GM12874 (cell line): ENCODE data around the gene ACADL.

Experiments used
- TF ChIP-seq, protein P1 (sequence below): IDR thresholded peaks from 2 replicates; pipeline ENCODE4 v1.5.1; 2011; ENCODE audit warnings: low read depth, mild to moderate bottlenecking, control low read depth, low read length, moderate library complexity; ENCODE audit not compliant: insufficient read depth

Gene ACADL

DNA sequence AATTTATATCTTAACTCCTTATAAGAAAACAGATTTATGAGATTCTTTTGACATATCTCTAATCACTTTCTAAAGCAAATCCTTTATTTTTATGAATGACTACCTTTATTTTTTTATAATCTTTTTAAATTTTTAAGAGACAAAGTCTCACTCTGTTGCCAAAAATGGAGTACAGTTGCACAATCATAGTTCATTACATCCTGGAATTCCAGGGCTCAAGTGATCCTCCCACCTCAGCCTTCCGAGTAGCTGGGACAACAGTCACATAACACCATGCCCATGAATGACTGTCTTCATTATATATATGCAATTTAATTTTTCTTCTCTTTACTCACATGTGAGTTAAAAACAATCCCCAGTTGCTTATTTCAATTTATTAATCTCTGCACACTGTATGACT is 21.7 kb downstream of the ACADL start:
- TF ChIP-seq, protein P1, sequence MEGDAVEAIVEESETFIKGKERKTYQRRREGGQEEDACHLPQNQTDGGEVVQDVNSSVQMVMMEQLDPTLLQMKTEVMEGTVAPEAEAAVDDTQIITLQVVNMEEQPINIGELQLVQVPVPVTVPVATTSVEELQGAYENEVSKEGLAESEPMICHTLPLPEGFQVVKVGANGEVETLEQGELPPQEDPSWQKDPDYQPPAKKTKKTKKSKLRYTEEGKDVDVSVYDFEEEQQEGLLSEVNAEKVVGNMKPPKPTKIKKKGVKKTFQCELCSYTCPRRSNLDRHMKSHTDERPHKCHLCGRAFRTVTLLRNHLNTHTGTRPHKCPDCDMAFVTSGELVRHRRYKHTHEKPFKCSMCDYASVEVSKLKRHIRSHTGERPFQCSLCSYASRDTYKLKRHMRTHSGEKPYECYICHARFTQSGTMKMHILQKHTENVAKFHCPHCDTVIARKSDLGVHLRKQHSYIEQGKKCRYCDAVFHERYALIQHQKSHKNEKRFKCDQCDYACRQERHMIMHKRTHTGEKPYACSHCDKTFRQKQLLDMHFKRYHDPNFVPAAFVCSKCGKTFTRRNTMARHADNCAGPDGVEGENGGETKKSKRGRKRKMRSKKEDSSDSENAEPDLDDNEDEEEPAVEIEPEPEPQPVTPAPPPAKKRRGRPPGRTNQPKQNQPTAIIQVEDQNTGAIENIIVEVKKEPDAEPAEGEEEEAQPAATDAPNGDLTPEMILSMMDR: no peak

DNA sequence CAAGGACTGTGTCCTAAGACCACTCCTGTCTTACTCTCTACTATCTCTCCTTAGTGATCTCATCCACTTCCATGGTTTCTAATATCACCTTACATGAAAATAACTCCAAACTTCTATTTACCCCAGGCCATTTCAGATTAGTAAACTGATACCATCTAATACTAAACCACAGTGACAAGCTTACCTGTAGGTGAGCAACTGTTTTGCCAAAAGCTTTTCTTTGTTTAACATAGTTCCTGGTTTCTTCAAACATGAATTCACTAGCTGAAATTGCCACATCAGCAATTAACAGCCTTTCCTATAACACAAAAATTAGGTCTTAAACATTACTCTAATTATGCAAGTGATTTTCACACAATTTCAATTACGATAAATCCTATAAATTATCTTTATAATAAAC is 22.1 kb downstream of the ACADL start:
- TF ChIP-seq, protein P1: no peak

DNA sequence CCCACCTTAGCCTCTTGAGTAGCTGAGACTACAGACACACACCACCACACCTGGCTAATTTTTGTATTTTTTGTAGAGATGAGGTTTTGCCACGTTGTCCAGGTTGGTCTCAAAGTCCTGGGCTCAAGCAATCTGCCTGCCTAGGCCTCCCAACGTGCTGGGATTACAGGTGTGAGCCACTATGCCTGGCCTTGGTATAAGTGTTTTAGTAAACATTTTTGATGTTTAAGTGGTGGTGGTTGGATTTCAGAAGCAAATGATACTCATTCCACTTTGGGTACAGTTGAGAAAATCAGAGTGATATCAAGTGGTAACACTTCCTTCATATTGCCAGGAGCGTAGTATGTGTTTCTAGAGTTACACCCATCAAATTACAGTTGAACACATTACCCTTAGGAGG is 25.4 kb downstream of the ACADL start:
- TF ChIP-seq, protein P1: no peak

DNA sequence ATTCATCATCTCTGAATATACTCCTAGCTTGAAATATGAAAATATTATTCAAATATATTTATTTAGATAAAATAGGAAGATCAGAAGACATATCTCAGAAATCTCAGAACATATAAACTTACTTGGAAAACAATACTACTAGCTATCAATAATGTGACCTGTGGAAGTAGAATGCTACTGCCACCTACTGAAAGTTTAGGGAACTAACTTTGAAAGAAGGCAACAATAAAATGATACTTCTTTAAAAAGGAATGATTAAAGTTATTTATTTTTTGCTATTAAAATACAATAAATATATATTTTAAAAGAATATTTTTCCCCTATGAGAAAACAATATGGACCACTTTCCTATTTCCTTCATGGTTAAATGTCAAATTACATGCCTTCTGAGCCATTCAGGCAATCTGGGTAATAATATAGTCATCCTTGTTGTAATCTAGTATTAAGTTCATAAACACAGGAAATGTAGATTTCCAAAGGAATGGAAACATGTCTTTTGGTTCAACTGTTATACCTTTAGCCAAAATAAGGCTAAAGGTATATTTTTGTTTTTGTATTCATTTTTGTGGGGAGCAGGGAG is 26.0 kb downstream of the ACADL start:
- TF ChIP-seq, protein P1: peak; percentile 25; the same call in 1 of the 2 replicates

DNA sequence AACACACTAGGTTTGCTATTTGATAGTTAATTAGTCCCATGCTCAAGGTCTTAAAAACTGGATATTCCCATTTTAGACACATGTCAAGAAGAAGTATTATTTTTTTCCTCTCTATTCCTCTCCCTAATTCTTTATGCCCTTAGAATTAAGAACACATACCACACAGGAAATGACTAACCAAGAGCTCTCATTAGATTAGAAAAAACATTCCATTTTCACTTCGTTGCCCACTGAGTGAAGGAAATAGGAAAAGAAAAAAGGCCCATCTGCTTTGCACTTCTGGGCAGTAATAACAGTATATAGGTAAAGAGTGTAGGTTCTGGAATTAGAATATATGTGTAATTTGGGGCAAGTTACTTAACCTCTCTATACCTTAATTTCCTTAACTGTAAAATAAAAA is 26.9 kb downstream of the ACADL start:
- TF ChIP-seq, protein P1: no peak

DNA sequence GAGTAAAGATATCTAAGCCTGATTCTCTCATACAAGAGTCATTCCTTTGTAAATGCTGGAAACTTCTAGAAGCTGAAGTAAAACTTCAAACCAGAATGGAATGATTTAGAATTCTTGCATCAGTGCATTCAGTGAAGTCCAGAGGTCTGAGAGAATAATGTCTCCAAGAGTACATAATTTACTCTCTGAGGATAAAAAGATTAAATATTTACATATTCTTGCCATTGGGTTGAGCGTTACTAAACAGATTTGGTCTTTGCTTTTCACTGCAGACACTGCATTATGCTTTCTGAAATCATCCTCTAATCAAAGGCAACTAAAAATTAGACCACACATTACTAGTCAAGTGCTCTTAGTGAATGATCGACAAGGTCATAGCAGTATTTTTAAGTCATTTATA is 27.5 kb downstream of the ACADL start:
- TF ChIP-seq, protein P1: no peak

DNA sequence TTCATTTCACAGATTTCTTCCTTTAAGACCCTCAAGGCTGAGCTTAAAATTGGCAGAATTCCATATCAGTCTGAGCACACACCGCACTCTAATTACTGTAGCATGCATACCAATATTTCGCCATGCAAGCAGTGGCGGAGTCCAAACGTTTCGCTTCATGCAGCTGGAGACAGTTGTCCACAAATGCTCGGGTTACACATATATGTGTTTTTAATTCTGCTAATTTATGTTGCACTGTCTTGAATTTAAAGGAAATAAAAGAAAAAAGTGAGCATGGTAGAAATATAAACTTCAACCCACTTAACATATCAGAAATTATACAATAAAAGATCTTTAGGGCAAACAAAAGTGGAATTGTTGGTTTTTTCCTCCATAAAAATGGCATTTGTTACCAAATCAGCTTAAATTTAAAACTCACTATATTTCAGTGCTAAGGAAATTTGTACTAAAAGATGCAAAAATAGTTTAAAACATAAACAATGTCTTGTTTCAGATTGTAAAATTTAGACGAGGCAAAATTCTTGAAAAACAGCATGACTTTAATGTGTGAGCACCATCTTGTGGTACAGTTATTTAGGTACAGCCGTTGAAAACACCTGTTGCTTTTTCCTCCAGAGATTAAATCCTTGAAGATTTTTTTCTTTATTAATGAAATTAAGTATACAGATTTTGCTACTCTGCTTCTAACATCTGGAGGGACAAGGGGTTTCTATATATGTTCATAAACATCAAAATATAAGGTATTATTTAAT is 30.0 kb downstream of the ACADL start:
- TF ChIP-seq, protein P1: peak; percentile 27; the same call in 1 of the 2 replicates
